ENCODE data around the gene UFL1. TPM values are rescaled to one million over a fixed set of nuclear protein-coding genes. Genes with fewer than 3 reads are reported as not detected.
A peak's percentile ranks its signal among the peaks of the same experiment; 100 is the strongest.
"Not testable (repeated sequence)": the region's sequence is repeated elsewhere in the genome, so short reads cannot be mapped to it uniquely, and the experiment has no call there.

The UFL1 gene
- 20.7 and 23.6 TPM in 2 replicates for total RNA-seq

- H3K27me3 Mint-ChIP-seq, result no peaks in the 10 kb centered on the region
- H3K4me1 Mint-ChIP-seq, result peaks cover 27% of the 10 kb centered on the region
- ChIA-PET POLR2A (interaction anchor here (0.6 to 1.5 kb wide), 11 partner anchors 10 to 944 kb away, joined by 3 to 10 read pairs (median 4); partner anchors contain the start of genes KLHL32, MANEA and MMS22L), CTCF (interaction anchor here (0.9 kb wide), 1 partner anchor 403 kb away, joined by 3 read pairs; the partner anchor contains the start of gene KLHL32)
- peak within 1 kb of the TSS; percentile 100 for H3K27ac Mint-ChIP-seq
- H3K9me3 Mint-ChIP-seq, result no peaks in the 10 kb centered on the region
- TF ChIP-seq, protein P1, sequence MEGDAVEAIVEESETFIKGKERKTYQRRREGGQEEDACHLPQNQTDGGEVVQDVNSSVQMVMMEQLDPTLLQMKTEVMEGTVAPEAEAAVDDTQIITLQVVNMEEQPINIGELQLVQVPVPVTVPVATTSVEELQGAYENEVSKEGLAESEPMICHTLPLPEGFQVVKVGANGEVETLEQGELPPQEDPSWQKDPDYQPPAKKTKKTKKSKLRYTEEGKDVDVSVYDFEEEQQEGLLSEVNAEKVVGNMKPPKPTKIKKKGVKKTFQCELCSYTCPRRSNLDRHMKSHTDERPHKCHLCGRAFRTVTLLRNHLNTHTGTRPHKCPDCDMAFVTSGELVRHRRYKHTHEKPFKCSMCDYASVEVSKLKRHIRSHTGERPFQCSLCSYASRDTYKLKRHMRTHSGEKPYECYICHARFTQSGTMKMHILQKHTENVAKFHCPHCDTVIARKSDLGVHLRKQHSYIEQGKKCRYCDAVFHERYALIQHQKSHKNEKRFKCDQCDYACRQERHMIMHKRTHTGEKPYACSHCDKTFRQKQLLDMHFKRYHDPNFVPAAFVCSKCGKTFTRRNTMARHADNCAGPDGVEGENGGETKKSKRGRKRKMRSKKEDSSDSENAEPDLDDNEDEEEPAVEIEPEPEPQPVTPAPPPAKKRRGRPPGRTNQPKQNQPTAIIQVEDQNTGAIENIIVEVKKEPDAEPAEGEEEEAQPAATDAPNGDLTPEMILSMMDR (IDR thresholded peaks at IDR 0.05), result no peak
- ATAC-seq (ENCODE audit: low read depth), result peak; percentile 94
- H3K36me3 Mint-ChIP-seq (ENCODE audit: low read depth), result peaks cover 25% of the 10 kb centered on the region
- peak; percentile 91 for DNase-seq
- intact Hi-C loops (cut with micrococcal nuclease), result loop anchor here (1.0 to 5.0 kb wide), 9 partner anchors 10 to 1147 kb away; partner anchors contain the start of genes GPR63, KLHL32, MANEA and MMS22L
- peak within 1 kb of the TSS; percentile 100 for H3K4me3 Mint-ChIP-seq
Measured at GRCh38 chr6:96521644-96522464, at the start of gene UFL1. Gene UFL1, plus strand, starts transcription at chr6:96521806. Its CDS starts 68 bp downstream, at chr6:96521874.

DNA sequence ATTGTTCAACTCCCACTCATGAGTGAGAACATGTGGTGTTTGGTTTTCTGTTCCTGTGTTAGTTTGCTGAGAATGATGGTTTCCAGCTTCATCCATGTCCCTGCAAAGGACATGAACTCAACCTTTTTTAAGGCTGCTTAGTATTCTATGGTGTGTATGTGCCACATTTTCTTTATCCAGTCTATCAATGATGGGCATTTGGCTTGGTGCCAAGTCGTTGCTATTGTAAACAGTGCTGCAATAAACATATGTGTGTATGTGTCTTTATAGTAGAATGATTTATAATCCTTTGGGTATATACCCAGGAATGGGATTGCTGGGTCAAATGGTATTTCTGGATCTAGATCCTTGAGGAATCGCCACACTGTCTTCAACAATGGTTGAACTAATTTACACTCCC, 49.3 kb upstream of the UFL1 start:
- ATAC-seq (ENCODE audit: low read depth); H3K27ac Mint-ChIP-seq; H3K36me3 Mint-ChIP-seq (ENCODE audit: low read depth); H3K4me1 Mint-ChIP-seq; H3K27me3 Mint-ChIP-seq; intact Hi-C loops (cut with micrococcal nuclease); POLR2A ChIA-PET; DNase-seq; CTCF ChIA-PET; H3K4me3 Mint-ChIP-seq: not testable (repeated sequence)
- H3K9me3 Mint-ChIP-seq, result peaks cover 16% of the 10 kb centered on the region

DNA sequence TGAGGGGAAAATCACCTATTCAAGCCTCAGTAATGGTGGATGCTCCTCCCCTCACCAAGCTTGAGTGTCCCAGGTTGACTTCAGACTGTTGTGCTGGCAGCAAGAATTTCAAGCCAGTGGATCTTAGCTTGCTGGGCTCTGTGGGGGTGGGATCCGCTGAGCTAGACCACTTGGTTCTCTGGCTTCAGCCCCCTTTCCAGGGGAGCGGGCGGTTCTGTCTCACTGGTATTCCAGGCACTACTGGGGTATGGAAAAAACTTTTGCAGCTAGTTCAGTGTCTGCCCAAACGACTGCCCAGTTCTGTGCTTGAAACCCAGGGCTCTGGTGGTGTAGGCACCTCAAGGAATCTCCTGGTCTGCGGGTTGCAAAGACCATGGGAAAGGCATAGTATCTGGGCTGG, 42.9 kb upstream of the UFL1 start:
- Mint-ChIP-seq H3K36me3 (ENCODE audit: low read depth) (no peaks in the 10 kb centered on the region), H3K4me1 (no peaks in the 10 kb centered on the region), H3K9me3 (peaks cover 32% of the 10 kb centered on the region), H3K27ac (no peak overlapping the region), H3K27me3 (no peaks in the 10 kb centered on the region), H3K4me3 (no peak overlapping the region)
- TF ChIP-seq, protein P1 (IDR thresholded peaks at IDR 0.05), result no peak
- CTCF ChIA-PET, result no interaction called here
- DNase-seq, result no peak
- POLR2A ChIA-PET, result no interaction called here
- intact Hi-C loops (cut with micrococcal nuclease), result no loop called here
- ATAC-seq (ENCODE audit: low read depth), result no peak

- Mint-ChIP-seq H3K4me3 (no peak overlapping the region), H3K27me3 (no peaks in the 10 kb centered on the region), H3K9me3 (peaks cover 39% of the 10 kb centered on the region), H3K4me1 (no peaks in the 10 kb centered on the region), H3K27ac (no peak overlapping the region), H3K36me3 (ENCODE audit: low read depth) (peaks cover 3% of the 10 kb centered on the region)
- POLR2A ChIA-PET, result no interaction called here
- DNase-seq, result no peak
- CTCF ChIA-PET, result no interaction called here
- TF ChIP-seq, protein P1 (IDR thresholded peaks at IDR 0.05), result no peak
- no peak for ATAC-seq (ENCODE audit: low read depth)
- intact Hi-C loops (cut with micrococcal nuclease), result no loop called here
Measured at GRCh38 chr6:96491926-96492325, 29.7 kb upstream of the UFL1 start.

GRCh38 chr6:96499781-96500180, 21.8 kb upstream of the UFL1 start:
- intact Hi-C loops (cut with micrococcal nuclease), result no loop called here
- CTCF ChIA-PET, result interaction anchor here (0.9 kb wide), 1 partner anchor 52 kb away, joined by 5 read pairs; no protein-coding TSS in a partner anchor
- peaks cover 22% of the 10 kb centered on the region for H3K9me3 Mint-ChIP-seq

More at GRCh38 chr6:96499781-96500180, 21.8 kb upstream of the UFL1 start:
- DNase-seq, result no peak
- Mint-ChIP-seq H3K4me3 (no peak overlapping the region), H3K36me3 (ENCODE audit: low read depth) (peaks cover 20% of the 10 kb centered on the region), H3K27ac (no peak overlapping the region), H3K27me3 (no peaks in the 10 kb centered on the region), H3K4me1 (peaks cover 5% of the 10 kb centered on the region)
- POLR2A ChIA-PET, result no interaction called here
- TF ChIP-seq, protein P1 (IDR thresholded peaks at IDR 0.05), result no peak
- peak; percentile 31 for ATAC-seq (ENCODE audit: low read depth)
